Mesangial cell (primary cell): ENCODE results near the gene FUZ. TPM values are rescaled to one million over a fixed set of nuclear protein-coding genes. Genes with fewer than 3 reads are reported as not detected.

ENCODE experiments used
- total RNA-seq: library from RNA; depleted of rRNA; stranded (reverse); fragments of >200 nt; gene quantifications from 2 replicates; pipeline ENCODE4 v1.2.3, GENCODE V29; 2015

Gene FUZ, protein sequence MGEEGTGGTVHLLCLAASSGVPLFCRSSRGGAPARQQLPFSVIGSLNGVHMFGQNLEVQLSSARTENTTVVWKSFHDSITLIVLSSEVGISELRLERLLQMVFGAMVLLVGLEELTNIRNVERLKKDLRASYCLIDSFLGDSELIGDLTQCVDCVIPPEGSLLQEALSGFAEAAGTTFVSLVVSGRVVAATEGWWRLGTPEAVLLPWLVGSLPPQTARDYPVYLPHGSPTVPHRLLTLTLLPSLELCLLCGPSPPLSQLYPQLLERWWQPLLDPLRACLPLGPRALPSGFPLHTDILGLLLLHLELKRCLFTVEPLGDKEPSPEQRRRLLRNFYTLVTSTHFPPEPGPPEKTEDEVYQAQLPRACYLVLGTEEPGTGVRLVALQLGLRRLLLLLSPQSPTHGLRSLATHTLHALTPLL
- 22.3 and 33.6 TPM in 2 replicates for total RNA-seq

DNA sequence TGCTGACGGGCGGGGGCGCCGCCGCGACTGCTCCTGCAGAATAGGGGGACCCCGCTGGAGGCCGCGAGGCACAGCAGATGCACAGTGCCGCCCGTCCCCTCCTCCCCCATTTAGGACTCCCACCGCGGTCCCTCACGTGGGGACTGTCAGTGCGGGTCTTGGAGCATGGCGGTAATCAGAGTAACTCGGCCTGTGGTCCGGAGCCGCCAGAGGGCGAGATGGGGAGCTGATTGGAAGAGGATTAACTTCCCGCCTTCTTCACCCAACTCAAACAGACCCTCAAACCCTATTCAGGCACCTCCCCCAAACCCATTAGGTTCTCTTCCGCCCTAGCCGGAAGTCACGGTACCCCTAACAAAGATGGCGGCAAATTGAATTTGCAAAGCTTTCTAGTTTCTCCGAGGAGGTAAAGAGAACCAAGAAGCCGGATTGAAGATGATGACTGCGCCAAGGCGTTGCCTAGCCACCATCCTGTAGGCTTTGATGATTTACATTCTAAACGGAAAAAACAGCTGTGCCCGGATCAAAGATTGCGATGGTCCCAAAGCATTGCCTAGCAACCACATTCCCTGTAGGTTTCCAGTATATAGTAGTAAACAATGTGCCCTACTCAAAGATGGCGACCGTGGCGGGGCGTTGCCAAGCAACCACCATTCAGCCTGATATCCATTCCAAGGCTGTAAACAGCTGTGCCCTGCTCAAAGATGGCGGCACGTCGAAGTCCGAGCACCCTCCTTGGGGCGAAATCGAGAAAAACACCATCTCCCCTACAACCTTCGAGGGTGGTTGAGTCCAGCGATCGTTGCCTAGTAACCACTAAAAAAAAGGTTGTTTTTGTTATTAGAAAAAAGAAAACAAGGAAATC is at the start of gene FUZ:
FUZ (minus strand) TSS at position 296 of the 865 bp plus-strand sequence; CDS start at position 110, 186 bp downstream.

DNA sequence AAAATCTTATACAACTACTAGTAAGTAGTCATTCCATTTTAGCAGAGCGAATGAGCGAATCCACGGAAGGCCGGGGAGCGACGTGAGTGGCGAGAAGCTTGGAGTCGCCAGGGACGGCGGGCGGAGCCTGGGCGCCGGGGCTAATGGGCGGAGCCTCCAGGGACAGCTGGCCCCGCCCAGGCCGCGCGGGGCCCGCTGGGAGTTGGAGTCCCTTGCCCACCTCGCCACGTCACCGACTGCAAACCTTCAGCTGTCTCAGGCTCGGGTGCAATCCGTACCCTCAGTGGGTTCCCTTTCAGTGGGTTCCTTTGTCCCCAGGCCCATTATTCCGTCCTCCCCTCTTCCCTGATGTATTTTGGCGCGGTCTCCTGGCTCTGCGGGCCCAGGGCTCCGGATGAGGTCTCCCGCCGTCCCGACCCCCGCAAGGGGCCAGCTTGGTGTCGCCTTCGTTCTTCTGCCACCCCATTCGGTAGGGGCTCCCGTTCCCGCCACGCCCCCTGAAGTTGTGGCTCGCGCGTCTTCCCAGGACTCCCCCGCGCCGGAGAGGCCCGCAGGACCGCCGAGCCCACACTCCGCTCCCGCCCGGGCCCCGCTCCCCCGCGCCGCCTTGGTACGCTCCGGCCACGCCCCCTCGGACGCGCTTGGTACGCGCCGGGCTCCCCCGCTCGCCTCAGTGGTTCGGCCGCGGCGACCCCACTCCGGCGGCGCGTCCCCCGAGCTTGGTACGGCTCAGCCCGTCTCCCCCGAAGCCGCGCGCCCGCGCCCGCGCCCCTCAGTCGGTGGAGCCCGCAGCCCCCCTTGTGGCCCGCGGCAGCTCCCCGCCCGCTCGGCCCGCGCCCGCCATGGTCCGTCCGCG is 37.6 kb upstream of the FUZ start, which contains the start of gene PTOV1:
PTOV1 (plus strand) TSS at position 673 of the 856 bp plus-strand sequence.

DNA sequence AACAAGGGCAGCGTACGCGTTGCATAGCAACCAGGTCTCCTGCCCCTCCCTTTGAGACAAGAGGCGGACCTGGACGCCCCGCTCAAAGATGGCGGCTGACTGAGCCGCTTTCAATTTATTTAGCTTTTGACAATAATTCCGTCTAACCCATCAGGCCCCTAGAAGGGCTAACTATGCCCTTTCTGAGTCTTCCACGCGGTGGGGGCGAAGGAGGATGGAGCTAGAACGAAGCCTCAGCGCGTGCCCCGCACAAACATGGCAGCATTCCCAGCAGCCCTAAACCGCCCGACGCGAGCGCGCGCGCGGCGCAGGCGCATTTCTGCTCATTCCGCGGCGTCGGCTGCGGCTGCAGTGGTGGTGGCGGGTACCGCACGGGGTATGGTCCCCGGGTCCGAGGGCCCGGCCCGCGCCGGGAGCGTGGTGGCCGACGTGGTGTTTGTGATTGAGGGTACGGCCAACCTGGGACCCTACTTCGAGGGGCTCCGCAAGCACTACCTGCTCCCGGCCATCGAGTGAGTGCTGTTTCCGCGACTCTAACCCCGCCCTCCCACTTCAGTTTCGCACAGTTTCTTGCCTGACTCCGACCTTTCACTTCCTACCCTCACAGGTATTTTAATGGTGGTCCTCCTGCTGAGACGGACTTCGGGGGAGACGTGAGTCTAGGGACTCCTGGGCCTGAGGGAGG is 5.0 kb upstream of the FUZ start, which contains the start of gene MED25:
MED25 (plus strand) TSS at position 326 of the 685 bp plus-strand sequence; CDS start at position 379, 53 bp downstream.

DNA sequence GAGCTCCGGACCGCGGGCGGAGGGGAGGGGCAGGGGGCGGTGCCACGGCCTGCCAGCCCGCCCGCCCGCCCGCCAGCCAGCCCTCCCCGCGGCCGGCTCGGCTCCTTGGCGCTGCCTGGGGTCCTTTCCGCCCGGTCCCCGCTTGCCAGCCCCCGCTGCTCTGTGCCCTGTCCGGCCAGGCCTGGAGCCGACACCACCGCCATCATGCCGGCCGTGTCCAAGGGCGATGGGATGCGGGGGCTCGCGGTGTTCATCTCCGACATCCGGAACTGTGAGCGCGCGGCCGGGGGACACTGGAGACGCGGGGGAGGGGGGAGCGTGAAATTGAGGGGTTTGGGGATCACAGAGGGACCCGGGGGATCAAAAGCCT is 46.2 kb downstream of the FUZ start, which contains the start of gene AP2A1:
AP2A1 (plus strand) TSS at position 72 of the 370 bp plus-strand sequence; CDS start at position 205, 133 bp downstream.

DNA sequence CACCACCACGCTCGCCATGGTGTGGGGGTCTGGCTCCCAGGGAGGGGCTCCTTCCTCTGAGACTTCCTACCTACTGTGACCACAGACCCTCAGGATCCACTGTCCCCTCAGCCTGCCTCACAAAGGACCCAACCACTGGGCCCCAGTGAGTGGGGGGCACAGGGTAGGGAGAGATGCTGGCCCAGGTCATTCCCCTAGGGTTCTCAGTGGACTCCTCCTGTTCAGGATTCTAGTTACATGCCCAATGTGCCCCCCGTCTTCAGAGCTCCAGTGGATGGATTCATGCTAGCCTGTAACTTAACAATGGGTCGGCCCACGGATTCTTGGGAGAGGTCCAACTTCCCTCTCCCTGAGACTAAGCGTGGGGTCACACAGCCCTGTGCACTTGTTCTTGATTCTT is 49.9 kb downstream of the FUZ start, which contains the start of gene TSKS:
TSKS (minus strand) TSS at position 77 of the 400 bp plus-strand sequence; CDS start at position 18, 59 bp downstream.

Other genes starting within 250 kb of the FUZ start
- gene NOSIP, start 232.7 kb downstream of the FUZ start, total RNA-seq = 135 and 207 TPM in 2 replicates
- 0.16 and 1.1 TPM in 2 replicates for gene PRRG2, start 232.0 kb downstream of the FUZ start, total RNA-seq
- 12.1 and 15.8 TPM in 2 replicates for gene PRR12, start 222.1 kb downstream of the FUZ start, total RNA-seq
- gene RRAS, start 173.1 kb downstream of the FUZ start, total RNA-seq = 71.7 and 112 TPM in 2 replicates
- gene SCAF1, start 171.1 kb downstream of the FUZ start, total RNA-seq = 39.8 and 41.7 TPM in 2 replicates
- gene IRF3, start 147.4 kb downstream of the FUZ start, total RNA-seq = 86.6 and 127 TPM in 2 replicates
- gene BCL2L12, start 147.4 kb downstream of the FUZ start, total RNA-seq = 20.0 and 67.8 TPM in 2 replicates
- 222 and 459 TPM in 2 replicates for gene PRMT1, start 136.0 kb downstream of the FUZ start, total RNA-seq
- gene ADM5, start 123.7 kb downstream of the FUZ start, total RNA-seq = 0.38 and 0.49 TPM in 2 replicates
- 4.4 and 30.8 TPM in 2 replicates for gene CPT1C, start 122.2 kb downstream of the FUZ start, total RNA-seq
- not detected in 2 replicates for gene TSKS, start 50.0 kb downstream of the FUZ start, total RNA-seq
- 149 and 166 TPM in 2 replicates for gene AP2A1, start 46.3 kb downstream of the FUZ start, total RNA-seq
- 36.0 and 48.4 TPM in 2 replicates for gene MED25, start 5.0 kb upstream of the FUZ start, total RNA-seq
- 106 and 159 TPM in 2 replicates for gene PTOV1, start 37.9 kb upstream of the FUZ start, total RNA-seq
- 47.2 and 60.3 TPM in 2 replicates for gene PNKP, start 54.3 kb upstream of the FUZ start, total RNA-seq
- gene AKT1S1, start 64.1 kb upstream of the FUZ start, total RNA-seq = 36.3 and 38.9 TPM in 2 replicates
- 24.3 and 39.8 TPM in 2 replicates for gene TBC1D17, start 64.4 kb upstream of the FUZ start, total RNA-seq
- gene IL4I1, start 83.6 kb upstream of the FUZ start, total RNA-seq = 2.3 and 4.4 TPM in 2 replicates
- gene ATF5, start 115.9 kb upstream of the FUZ start, total RNA-seq = 9.9 and 11.8 TPM in 2 replicates
- gene NUP62, start 116.2 kb upstream of the FUZ start, total RNA-seq = 43.6 and 92.2 TPM in 2 replicates
- not detected in 2 replicates for gene SIGLEC11, start 147.9 kb upstream of the FUZ start, total RNA-seq
- gene VRK3, start 212.1 kb upstream of the FUZ start, total RNA-seq = 29.7 and 30.7 TPM in 2 replicates
- gene ZNF473, start 212.7 kb upstream of the FUZ start, total RNA-seq = 3.9 and 5.7 TPM in 2 replicates